Calu3 (cell line): ENCODE measurements around the gene KIF23. TPM values are rescaled to one million over a fixed set of nuclear protein-coding genes. Genes with fewer than 3 reads are reported as not detected.

Source experiments
- BruUV-seq: library from RNA; stranded (reverse); fragments of 400-500 nt; replicated peaks from 2 replicates; lab custom pipeline; 2021; lab: Mats Ljungman, UMichigan
- CTCF ChIA-PET: fragments of 300-600 bp; sonication (Branson Sonifier 250); formaldehyde crosslinking; loops from one replicate; lab custom pipeline; 2022; ENCODE audit warnings: antibody characterized with exemption; lab: Charles Lee
- DNase-seq: peaks from one replicate; pipeline ENCODE4 v3.0.0; 2022
- H3K27ac Mint-ChIP-seq: one replicate; pipeline ENCODE4 v1.8.0; 2022; ENCODE audit warnings: mixed read lengths; ENCODE audit not compliant: unreplicated experiment
- H3K27me3 Mint-ChIP-seq: one replicate; pipeline ENCODE4 v1.8.0; 2022; ENCODE audit warnings: mixed read lengths; ENCODE audit not compliant: unreplicated experiment
- H3K36me3 Mint-ChIP-seq: one replicate; pipeline ENCODE4 v1.8.0; 2022; ENCODE audit warnings: mild to moderate bottlenecking, moderate library complexity, mixed read lengths; ENCODE audit not compliant: insufficient read depth, unreplicated experiment
- H3K4me1 Mint-ChIP-seq: one replicate; pipeline ENCODE4 v1.8.0; 2022; ENCODE audit warnings: mild to moderate bottlenecking, low read depth, mixed read lengths; ENCODE audit not compliant: unreplicated experiment
- H3K4me3 Mint-ChIP-seq: one replicate; pipeline ENCODE4 v1.8.0; 2022; ENCODE audit warnings: mild to moderate bottlenecking, low read depth, moderate library complexity, mixed read lengths; ENCODE audit not compliant: unreplicated experiment
- H3K9me3 Mint-ChIP-seq: one replicate; pipeline ENCODE4 v1.8.0; 2022; ENCODE audit warnings: low read depth, mixed read lengths; ENCODE audit not compliant: unreplicated experiment
- intact Hi-C: fragments of 100-400 bp; cut with micrococcal nuclease; formaldehyde crosslinking; loops from one replicate; pipeline ENCODE4 v1.10.0; 2022; ENCODE audit not compliant: unreplicated experiment
- total RNA-seq: library from RNA; stranded (reverse); gene quantifications from 2 replicates; pipeline ENCODE4 v1.2.3, GENCODE V29; 2022
- TF ChIP-seq, protein P1 (sequence below): fragments of 200-600 bp; IDR thresholded peaks from one replicate; pipeline ENCODE4 v1.8.0; 2022; ENCODE audit warnings: antibody characterized with exemption; ENCODE audit not compliant: unreplicated experiment

The KIF23 gene
- total RNA-seq, 1 experiment from 2014 or later: 108 TPM

DNA sequence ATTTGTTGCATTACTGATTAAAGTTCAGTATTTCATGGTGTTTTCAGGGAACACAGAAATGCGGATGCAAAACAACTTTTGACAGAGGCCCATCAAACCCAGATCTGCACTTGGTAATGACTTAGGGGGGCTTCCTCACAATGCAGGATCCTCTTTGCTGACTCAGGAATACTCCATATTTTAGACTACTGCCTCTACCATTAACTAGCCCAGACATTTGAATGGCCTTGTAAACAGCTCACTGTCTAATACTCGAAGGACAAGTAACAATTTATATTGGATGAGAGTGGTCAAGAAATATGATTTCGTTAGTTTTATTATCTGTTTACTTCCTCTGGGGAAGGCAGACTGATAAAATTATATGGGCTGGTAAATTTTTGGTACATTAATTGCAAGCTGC, 9.0 kb upstream of the KIF23 start:
- H3K36me3 Mint-ChIP-seq: no peaks in the 10 kb centered on the region
- no peak overlapping the region for H3K27ac Mint-ChIP-seq
- H3K4me3 Mint-ChIP-seq: no peak overlapping the region
- BruUV-seq: no TSS peak
- H3K4me1 Mint-ChIP-seq: no peaks in the 10 kb centered on the region
- DNase-seq: no peak
- H3K9me3 Mint-ChIP-seq: no peaks in the 10 kb centered on the region
- H3K27me3 Mint-ChIP-seq: no peaks in the 10 kb centered on the region
- TF ChIP-seq, protein P1, sequence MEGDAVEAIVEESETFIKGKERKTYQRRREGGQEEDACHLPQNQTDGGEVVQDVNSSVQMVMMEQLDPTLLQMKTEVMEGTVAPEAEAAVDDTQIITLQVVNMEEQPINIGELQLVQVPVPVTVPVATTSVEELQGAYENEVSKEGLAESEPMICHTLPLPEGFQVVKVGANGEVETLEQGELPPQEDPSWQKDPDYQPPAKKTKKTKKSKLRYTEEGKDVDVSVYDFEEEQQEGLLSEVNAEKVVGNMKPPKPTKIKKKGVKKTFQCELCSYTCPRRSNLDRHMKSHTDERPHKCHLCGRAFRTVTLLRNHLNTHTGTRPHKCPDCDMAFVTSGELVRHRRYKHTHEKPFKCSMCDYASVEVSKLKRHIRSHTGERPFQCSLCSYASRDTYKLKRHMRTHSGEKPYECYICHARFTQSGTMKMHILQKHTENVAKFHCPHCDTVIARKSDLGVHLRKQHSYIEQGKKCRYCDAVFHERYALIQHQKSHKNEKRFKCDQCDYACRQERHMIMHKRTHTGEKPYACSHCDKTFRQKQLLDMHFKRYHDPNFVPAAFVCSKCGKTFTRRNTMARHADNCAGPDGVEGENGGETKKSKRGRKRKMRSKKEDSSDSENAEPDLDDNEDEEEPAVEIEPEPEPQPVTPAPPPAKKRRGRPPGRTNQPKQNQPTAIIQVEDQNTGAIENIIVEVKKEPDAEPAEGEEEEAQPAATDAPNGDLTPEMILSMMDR: no peak
- intact Hi-C loops: no loop called here
- CTCF ChIA-PET: interaction anchor here (1.8 kb wide), 1 partner anchor 10 kb away, joined by 6 read pairs; no protein-coding TSS in a partner anchor

- CTCF ChIA-PET: no interaction called here
- no TSS peak for BruUV-seq
- Mint-ChIP-seq H3K9me3 (no peaks in the 10 kb centered on the region), H3K27ac (no peak overlapping the region), H3K27me3 (no peaks in the 10 kb centered on the region), H3K4me3 (no peak overlapping the region), H3K36me3 (no peaks in the 10 kb centered on the region), H3K4me1 (peaks cover 1% of the 10 kb centered on the region)
- intact Hi-C loops: no loop called here
- TF ChIP-seq, protein P1: no peak
- no peak for DNase-seq
Measured at GRCh38 chr15:69407719-69408400, 6.3 kb upstream of the KIF23 start.

GRCh38 chr15:69408841-69409240, 5.3 kb upstream of the KIF23 start:
- DNase-seq: no peak
- BruUV-seq: no TSS peak
- Mint-ChIP-seq H3K27ac (no peak overlapping the region), H3K27me3 (no peaks in the 10 kb centered on the region), H3K4me3 (no peak overlapping the region), H3K9me3 (no peaks in the 10 kb centered on the region), H3K4me1 (peaks cover 8% of the 10 kb centered on the region), H3K36me3 (peaks cover 4% of the 10 kb centered on the region)
- intact Hi-C loops: no loop called here
- TF ChIP-seq, protein P1: no peak
- CTCF ChIA-PET: interaction anchor here (0.5 kb wide), 1 partner anchor 352 kb away, joined by 3 read pairs; no protein-coding TSS in a partner anchor

- Mint-ChIP-seq H3K27me3 (no peaks in the 10 kb centered on the region), H3K27ac (no peak overlapping the region), H3K9me3 (no peaks in the 10 kb centered on the region), H3K4me3 (no peak overlapping the region), H3K4me1 (peaks cover 8% of the 10 kb centered on the region), H3K36me3 (peaks cover 18% of the 10 kb centered on the region)
- intact Hi-C loops: loop anchor here (1.0 kb wide), 1 partner anchor 351 kb away; no protein-coding TSS in a partner anchor
- no TSS peak for BruUV-seq
- CTCF ChIA-PET: interaction anchor here (1.0 kb wide), 1 partner anchor 351 kb away, joined by 3 read pairs; no protein-coding TSS in a partner anchor
- TF ChIP-seq, protein P1: no peak
- peak; percentile 78 for DNase-seq
Measured at GRCh38 chr15:69410248-69410874, 3.8 kb upstream of the KIF23 start.
